CD4-positive, alpha-beta T cell treated with Interleukin-12 subunit alpha and Interleukin-12 subunit beta, for 1 hour (primary cell): ENCODE measurements around the gene DES.

Source experiments
- DNase-seq: peaks from one replicate; pipeline ENCODE4 v3.0.0-alpha.2; 2020

The DES gene

GRCh38 chr2:219422952-219423534 lies 4.9 kb downstream of the DES start:
- no peak for DNase-seq

- DNase-seq: no peak
Observed at GRCh38 chr2:219423652-219424377, 5.6 kb downstream of the DES start.

GRCh38 chr2:219425238-219426067 lies 7.3 kb downstream of the DES start:
- DNase-seq: no peak

GRCh38 chr2:219426068-219426443 lies 7.9 kb downstream of the DES start:
- no peak for DNase-seq

- no peak for DNase-seq
Observed at GRCh38 chr2:219426534-219427136, 8.5 kb downstream of the DES start.

- DNase-seq: no peak
Observed at GRCh38 chr2:219428469-219428868, 10.3 kb downstream of the DES start.

- no peak for DNase-seq
Observed at GRCh38 chr2:219429958-219430606, 11.9 kb downstream of the DES start.

- no peak for DNase-seq
Observed at GRCh38 chr2:219430633-219431615, 12.7 kb downstream of the DES start.

GRCh38 chr2:219433666-219434467 lies 15.7 kb downstream of the DES start:
- peak; percentile 6 for DNase-seq

GRCh38 chr2:219434468-219434717 lies 16.2 kb downstream of the DES start:
- no peak for DNase-seq

- no peak for DNase-seq
Observed at GRCh38 chr2:219434718-219435525, 16.7 kb downstream of the DES start, which contains the start of gene SPEG. SPEG (plus strand) TSS chr2:219434843; CDS start chr2:219434978, 135 bp downstream.

- no peak for DNase-seq
Observed at GRCh38 chr2:219435701-219436100, 17.5 kb downstream of the DES start.

GRCh38 chr2:219436491-219436890 lies 18.3 kb downstream of the DES start:
- no peak for DNase-seq

- DNase-seq: no peak
Observed at GRCh38 chr2:219437141-219437540, 19.0 kb downstream of the DES start.

GRCh38 chr2:219437690-219438206 lies 19.6 kb downstream of the DES start:
- DNase-seq: no peak

- no peak for DNase-seq
Observed at GRCh38 chr2:219438453-219438852, 20.3 kb downstream of the DES start.

GRCh38 chr2:219439506-219439905 lies 21.3 kb downstream of the DES start:
- DNase-seq: no peak

GRCh38 chr2:219440388-219441256 lies 22.4 kb downstream of the DES start:
- no peak for DNase-seq
